Activated CD4-positive, CD25-positive, alpha-beta regulatory T cell treated with anti-CD3 and anti-CD28 coated beads, Interleukin-2, amount 50 U/mL, for 24 hours (primary cell): ENCODE measurements around the gene ECSCR.
A peak's percentile ranks its signal among the peaks of the same experiment; 100 is the strongest.
"Not testable (repeated sequence)": the region's sequence is repeated elsewhere in the genome, so short reads cannot be mapped to it uniquely, and the experiment has no call there.

Experiments used
- ATAC-seq, 2 donors: fragments of 150-1000 bp; cut with Tn5 transposase; one replicate each; pipeline ENCODE4 v1.10.0; 2021; ENCODE audit warnings: mild to moderate bottlenecking in 1 of 2, moderate library complexity in 1 of 2

The ECSCR gene

DNA sequence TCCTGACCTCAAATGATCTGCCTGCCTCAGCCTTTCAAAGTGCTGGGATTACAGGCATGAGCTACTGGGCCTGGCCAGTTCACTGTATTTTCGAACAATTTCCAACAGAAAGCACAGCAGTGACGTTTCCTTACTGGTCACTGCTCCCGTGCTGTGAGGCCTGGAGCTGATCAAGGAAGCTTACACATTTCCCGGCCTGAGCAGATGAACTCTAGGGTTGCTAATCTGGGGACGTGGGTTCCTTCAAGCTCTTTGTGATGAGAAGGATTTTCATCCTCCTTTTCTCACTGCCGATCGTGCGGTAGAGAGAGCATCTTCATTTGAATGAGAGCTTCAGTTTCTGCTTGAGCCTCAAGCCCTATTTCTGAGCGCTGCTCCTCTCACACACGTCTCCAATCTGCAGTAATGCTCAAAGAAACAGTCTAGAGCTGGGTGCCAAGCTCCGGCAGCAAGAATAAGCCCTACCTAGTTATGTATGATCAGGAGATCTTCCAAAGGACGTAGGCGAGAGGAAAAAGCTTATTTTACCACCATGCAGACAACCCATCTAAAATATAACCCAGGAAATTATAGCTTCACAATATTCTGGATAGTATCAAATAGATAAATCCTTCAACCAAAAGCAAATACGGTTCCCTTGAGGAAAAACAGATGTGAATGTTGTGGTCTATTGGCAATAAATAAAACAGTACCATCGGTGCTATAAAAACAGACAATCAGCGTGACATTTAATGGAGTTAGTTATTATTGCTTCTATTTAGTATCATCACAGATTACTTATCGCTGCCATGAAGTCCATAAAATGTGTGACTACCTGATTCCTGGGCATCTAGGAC is 51.3 kb downstream of the ECSCR start:
- no peak for ATAC-seq

DNA sequence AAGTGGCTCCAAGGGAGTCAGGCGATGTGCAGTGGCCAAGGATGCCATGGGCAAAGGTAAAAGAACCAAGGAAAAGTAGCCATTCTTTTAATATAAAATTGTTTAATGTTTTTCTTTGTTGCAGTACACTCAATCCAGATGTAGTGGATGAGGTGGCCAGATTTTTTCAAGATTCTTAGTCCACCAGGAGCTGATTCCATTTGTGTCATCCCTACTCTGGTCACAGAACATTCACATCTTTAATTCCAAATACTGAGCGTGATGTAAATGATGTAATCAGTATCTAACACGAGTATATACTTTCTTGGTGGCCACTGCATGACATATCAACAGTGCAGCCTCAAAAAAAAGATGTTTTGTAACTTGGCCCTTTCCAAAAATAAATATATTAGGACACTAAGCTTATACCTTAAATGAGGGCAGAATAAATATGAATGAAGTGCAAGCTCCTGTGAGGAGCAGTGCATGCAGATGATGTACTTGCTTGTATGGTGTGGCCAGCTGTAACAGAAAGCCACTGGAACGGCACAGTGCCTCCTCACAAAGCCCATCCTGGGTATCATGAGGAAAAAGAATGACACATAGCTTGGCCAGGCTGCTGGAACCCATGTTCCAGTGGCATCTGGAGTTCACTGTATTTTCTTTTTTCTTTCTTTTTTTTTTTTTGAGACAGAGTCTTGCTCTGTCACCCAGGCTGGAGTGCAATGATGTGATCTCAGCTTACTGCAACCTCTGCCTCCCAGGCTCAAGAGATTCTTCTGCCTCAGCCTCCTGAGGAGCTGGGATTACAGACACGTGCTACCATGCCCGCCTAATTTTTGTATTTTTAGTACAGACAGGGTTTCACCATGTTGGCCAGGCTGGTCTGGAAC is 52.2 kb downstream of the ECSCR start:
- ATAC-seq = no peak

DNA sequence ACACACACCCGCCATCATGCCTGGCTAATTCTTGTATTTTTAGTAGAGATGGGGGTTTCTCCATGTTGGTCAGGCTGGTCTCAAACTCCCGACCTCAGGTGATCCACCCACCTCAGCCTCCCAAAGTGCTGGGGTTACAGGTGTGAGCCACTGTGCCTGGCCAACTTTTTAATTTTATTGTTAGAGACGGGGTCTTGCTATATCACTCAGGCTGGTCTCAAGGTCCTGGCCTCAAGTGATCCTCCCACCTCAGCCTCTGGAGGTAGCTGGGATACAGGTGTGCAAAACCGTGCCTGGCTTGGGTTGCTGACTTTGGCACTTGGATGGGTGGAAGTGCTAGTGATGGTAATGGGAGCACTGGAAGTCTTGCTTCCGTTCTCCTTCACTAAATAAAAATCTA is 53.4 kb downstream of the ECSCR start:
- not testable (repeated sequence) for ATAC-seq

DNA sequence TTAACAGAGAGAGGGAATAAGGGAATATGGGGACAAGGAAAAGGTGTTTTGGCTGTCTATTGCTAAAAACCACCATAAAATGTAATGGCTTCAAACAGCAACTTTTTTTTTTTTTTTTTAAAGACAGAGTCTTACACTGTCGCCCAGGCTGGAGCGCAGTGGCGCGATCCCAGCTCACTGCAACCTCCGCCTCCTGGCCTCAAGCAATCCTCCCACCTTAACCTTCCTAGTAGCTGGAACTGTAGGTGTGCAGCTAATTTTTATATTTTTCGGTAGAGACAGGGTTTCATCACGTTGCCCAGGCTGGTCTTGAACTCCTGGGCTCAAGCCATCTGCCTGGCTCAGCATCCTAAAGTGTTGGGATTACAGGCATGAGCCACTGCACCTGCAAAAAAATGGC is 54.4 kb downstream of the ECSCR start:
- no peak for ATAC-seq

DNA sequence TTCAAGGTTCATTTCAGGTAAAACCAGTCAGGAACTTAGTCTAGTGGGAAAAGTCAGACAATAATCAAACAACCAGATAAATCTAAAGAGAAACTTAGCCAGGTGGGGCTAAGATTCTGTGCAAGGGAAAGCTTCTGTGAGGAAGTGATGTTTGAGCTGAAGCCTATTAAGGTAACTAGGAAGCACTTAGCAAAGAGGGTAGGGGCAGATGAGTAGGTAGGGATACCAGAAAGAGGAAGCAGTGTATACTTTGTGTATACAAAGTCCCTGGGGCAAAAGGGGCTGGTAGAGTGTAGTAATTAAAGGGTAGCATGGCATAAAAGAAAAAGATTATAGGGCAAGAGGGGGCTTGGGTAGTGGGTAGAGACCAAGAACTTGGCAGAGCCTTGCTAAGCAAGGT is 55.0 kb downstream of the ECSCR start:
- no peak for ATAC-seq

DNA sequence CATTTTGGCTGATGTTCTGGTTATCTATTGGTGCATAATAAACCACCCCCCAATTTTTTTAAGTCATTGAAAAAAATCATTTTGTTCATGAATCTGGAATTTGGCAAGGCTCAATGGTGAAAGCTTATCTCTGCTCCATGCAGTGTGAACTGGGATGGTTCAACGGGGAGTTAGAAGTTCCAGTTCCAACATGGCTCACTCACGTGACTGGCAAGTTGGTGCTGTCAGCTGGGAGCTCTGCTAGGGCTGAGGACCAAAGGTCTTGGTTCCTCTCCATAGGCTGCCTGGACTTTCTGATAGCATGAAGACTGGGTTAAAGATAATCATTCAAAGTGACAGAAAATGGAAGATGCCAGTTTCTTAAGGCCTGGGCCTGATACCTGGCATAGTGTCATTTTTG is 55.6 kb downstream of the ECSCR start:
- no peak for ATAC-seq

DNA sequence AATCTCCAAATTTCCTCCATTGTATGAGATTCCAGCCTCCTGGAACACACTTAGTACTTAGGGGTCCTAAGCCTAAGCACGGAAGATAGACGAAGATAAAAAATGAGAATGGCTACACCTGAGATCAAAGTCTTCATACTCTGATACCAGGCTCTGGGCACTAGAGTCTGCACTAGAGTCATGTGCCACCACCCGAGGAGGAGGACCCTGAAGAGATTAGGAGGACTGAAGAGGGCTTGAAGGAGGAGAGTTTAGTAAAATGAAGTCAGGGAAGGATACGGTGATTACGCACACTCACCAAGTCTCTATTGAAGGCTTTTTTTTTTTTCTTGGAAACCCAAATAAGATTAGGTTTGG is 58.1 kb downstream of the ECSCR start:
- no peak for ATAC-seq

DNA sequence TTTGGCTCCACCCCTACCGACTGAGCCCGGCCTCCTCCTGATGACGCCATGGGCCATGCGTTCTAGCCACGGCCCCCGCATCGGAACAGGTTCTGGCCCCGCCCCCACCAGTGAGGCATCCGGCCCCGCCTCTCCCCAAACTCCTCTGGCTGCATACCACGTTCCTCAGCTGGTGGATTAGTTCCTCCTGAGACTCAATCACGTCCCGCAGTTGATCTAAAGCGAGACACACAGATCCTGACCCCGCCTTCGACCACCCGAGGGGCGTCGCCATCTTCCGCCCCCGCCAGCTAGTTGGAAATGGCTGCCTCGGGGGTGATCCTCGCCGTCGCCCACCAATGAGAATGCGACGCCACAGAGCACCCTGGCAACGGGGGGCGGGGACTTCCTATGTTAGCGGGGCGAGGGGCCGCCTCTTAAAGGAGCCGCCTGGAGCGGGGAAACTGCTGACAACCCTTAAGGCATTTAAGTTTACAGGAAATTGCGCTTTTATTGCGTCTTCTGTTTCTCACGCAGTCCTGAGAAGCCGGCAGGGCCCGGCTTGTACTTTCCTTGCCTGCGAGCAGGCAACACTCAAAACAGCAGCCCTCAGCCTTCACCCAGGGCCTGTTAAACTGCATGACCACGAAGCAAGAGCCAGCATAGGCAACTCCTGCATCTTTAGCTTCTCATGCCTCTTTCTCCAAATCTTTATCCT is 58.6 kb downstream of the ECSCR start, which contains the start of gene SPATA24:
Gene SPATA24 (minus strand): TSS at position 303 of the 697 bp plus-strand sequence. CDS start 29 bp downstream, at position 274.
- peak; percentile 91 for ATAC-seq

DNA sequence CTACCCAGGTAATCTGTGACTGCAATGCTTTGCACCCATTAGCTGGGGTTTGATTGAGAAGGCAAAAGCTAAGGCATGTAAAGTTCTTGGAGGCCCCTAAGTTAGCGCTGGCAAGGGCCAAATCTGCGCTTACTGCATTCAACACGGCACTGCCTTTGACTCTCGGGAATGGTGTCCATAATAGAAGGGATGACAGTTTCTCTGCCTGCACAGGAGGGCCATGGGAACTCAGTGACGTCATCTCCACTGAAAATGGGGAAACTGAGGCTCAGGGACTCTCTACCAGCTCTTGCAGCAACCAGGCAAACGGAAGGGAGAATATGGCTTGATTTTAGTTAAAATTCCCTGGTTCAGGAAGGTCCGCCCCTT is 59.1 kb downstream of the ECSCR start:
- ATAC-seq = no peak

DNA sequence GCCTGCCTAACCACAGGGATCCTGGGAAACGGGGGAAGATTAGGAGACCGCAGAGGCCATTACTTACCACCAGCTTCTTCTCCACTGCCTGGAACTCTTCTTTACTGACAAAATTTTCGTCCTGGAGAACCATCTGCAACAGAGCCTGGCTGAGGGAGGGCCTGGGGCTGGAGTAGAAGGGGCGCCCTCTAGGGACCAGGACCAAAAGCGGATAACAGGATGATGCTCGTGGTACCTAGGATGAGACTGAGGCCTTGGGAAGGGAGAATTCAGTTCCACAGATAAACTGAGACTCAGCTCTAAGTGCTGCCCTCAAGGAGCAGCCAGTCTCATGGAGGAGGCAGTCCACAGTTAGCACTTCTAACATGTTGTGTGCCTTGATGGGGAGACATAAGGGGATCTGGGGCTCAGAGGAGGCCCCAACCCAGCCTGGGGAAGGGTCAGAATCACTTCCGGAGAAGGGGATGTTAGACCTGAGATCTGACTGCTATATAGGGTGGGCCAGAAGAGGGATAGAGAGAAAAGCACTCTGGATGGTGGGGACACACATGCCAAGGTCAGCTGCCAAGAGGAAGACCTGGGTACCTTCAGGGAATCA is 59.9 kb downstream of the ECSCR start:
- no peak for ATAC-seq

DNA sequence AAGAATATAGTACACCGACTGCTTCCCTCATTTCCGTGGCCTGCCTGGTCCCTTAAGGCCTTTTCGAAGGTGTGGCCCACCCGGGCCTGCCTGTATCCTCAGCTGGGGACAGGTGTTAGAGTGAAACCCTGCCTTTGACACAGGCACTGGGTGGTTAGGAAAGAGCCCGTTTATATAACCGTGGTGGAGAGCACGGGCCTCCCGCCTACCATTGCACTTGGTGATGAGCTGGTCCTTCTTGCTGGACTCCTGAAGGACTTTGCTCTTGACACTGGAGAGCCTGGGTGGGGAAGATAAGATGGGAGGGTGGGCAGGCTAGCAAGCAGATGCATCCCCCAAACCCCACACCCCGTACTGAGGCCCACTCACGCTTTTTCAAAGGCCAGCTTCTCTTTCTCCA is 61.0 kb downstream of the ECSCR start:
- ATAC-seq = no peak

DNA sequence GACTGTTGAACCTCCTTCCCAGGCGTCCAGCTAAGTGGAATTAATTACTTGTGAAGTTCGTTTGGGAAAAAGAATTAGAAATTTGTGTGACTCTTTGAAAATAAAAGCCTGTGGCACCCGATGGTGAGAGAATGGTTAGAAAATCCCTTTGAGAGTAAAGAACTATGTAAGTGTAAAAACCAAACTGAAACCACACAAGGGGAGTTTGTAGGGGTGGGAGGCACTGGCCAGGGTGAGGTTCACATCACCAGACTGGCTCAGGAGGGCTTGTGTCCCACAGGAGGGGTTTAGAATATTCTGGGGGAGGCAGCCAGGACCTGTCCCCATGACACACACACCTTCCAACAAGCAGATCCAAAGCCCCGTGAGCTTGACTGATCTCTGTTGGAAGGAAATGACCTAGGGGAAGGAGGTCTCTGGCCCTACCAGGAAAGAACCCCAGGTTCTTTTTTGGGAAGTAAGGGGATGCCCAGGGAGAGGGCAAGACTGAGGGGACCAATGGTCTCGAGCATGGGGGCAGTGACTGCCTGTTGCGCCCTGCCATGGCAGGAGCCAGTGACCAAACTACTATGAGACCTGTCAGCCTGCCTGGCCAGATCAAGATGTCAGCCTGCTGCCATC is 62.9 kb downstream of the ECSCR start:
- no peak for ATAC-seq
